Osteocyte (in vitro differentiated cells): Measurements from ENCODE around the gene RAVER2. TPM values are rescaled to one million over a fixed set of nuclear protein-coding genes. Genes with fewer than 3 reads are reported as not detected.

Experiments used
- DNase-seq: peaks from one replicate; pipeline ENCODE4 v3.0.0; 2021; ENCODE audit warnings: mixed read lengths; ENCODE audit not compliant: unreplicated experiment; ENCODE audit errors: extremely low spot score
- H3K27ac Mint-ChIP-seq: one replicate; pipeline ENCODE4 v1.8.0; 2021; ENCODE audit warnings: mild to moderate bottlenecking, mixed read lengths; ENCODE audit not compliant: unreplicated experiment
- H3K27me3 Mint-ChIP-seq: one replicate; pipeline ENCODE4 v1.8.0; 2021; ENCODE audit warnings: mixed read lengths; ENCODE audit not compliant: unreplicated experiment
- H3K36me3 Mint-ChIP-seq: one replicate; pipeline ENCODE4 v1.8.0; 2021; ENCODE audit warnings: mixed read lengths; ENCODE audit not compliant: unreplicated experiment
- H3K4me1 Mint-ChIP-seq: one replicate; pipeline ENCODE4 v1.8.0; 2021; ENCODE audit warnings: mixed read lengths; ENCODE audit not compliant: unreplicated experiment
- H3K4me3 Mint-ChIP-seq: one replicate; pipeline ENCODE4 v1.8.0; 2021; ENCODE audit warnings: mild to moderate bottlenecking, moderate library complexity, mixed read lengths; ENCODE audit not compliant: unreplicated experiment
- H3K9me3 Mint-ChIP-seq: one replicate; pipeline ENCODE4 v1.8.0; 2021; ENCODE audit warnings: mixed read lengths; ENCODE audit not compliant: unreplicated experiment
- total RNA-seq: library from RNA; stranded (reverse); gene quantifications from 2 replicates; pipeline ENCODE4 v1.2.1, GENCODE V29; 2021
- TF ChIP-seq, protein P1 (sequence below): fragments of 200-600 bp; sonication (generic); IDR thresholded peaks from 2 replicates; pipeline ENCODE4 v1.5.0; 2021; ENCODE audit warnings: antibody characterized with exemption, mild to moderate bottlenecking, moderate library complexity

Gene RAVER2
- total RNA-seq, 1 donor from 2014 or later, result 7.3 TPM

DNA sequence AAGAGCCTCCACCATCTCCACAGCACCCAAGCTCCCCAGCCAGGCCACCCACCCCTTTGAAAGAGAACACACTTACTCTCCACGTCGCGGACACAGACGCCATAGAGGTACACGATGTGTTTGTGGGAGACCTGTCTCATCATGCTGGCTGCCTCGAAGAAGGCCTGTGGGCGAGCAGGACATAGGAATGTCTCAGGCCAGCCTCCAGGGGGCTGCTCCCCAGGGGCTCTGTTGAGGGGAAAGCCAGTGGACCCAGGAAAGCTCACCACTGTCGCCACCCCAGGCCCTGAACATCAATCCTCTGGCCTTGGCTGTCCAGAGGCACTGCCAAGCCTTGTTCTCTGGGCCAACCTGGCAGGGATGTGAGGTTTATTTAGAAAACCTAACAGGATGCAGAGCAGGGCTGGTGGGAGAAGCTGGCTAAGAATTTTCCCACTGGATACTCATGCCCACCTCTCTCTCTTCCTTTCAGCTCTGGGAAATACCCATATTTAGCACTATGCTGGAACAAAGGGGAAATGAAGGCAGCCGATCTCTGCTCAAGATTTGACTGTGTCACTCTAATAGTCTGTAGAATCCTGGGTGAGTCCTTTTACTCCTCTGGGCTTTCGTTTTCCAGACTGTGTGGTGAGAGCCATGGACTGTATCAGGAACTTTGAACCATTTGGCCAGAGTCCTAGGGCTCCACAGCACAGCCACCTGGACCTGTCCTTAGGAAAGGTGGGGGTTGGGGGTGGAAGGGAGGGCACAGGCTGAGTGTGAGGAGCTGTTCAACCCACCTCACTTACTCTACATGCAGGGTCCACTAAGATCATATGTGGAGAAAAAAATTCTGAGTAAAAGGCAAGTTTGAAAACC, 101.9 kb downstream of the RAVER2 start:
- H3K27me3 Mint-ChIP-seq, result no peaks in the 10 kb centered on the region
- no peak overlapping the region for H3K27ac Mint-ChIP-seq
- no peak overlapping the region for H3K4me3 Mint-ChIP-seq
- H3K9me3 Mint-ChIP-seq, result no peaks in the 10 kb centered on the region
- DNase-seq, result peak; percentile 64
- TF ChIP-seq, protein P1, sequence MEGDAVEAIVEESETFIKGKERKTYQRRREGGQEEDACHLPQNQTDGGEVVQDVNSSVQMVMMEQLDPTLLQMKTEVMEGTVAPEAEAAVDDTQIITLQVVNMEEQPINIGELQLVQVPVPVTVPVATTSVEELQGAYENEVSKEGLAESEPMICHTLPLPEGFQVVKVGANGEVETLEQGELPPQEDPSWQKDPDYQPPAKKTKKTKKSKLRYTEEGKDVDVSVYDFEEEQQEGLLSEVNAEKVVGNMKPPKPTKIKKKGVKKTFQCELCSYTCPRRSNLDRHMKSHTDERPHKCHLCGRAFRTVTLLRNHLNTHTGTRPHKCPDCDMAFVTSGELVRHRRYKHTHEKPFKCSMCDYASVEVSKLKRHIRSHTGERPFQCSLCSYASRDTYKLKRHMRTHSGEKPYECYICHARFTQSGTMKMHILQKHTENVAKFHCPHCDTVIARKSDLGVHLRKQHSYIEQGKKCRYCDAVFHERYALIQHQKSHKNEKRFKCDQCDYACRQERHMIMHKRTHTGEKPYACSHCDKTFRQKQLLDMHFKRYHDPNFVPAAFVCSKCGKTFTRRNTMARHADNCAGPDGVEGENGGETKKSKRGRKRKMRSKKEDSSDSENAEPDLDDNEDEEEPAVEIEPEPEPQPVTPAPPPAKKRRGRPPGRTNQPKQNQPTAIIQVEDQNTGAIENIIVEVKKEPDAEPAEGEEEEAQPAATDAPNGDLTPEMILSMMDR, result no peak
- peaks cover 32% of the 10 kb centered on the region for H3K36me3 Mint-ChIP-seq
- peaks cover 13% of the 10 kb centered on the region for H3K4me1 Mint-ChIP-seq

DNA sequence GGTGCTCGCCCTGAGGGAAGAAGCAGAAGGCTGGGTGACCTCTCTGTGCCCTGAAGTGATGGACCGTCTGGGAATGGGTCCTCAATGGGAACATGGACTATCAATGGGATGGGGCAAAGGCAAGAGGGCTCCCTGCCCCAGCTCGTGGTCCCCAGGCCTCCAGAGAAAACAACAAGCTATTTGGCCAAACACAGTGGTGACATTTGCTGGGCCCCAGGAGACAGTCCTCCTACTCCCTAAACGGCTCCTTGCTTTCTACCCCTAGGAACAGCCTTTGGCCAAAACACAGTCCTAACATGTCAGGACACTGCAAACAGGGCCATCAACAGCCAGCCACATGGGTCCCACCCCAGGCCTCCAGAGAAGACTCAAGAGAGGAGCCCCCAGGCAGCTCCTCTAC, 102.8 kb downstream of the RAVER2 start:
- Mint-ChIP-seq H3K27ac (no peak overlapping the region), H3K27me3 (no peaks in the 10 kb centered on the region), H3K4me3 (no peak overlapping the region), H3K36me3 (peaks cover 36% of the 10 kb centered on the region), H3K4me1 (peaks cover 7% of the 10 kb centered on the region), H3K9me3 (no peaks in the 10 kb centered on the region)
- TF ChIP-seq, protein P1, result no peak
- DNase-seq, result peak; percentile 63

DNA sequence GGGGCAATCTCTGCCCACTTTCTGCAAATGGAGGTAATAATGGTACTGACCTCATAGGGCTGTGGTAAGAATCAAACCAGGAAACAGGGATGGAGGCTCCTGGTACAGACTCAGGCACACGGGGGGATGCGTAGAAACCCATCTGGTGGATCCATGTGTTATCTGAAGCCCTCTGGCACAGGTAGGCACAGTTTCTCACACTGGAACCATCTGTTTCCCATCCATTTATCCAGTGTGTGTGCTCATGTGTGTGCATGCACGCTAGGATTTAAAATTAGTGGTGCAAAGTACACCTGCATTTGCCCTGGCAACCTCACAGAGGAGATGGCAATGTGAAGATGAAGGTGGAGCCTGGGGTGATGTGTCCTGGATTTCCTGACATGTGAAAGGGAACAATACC, 103.3 kb downstream of the RAVER2 start:
- Mint-ChIP-seq H3K36me3 (peaks cover 38% of the 10 kb centered on the region), H3K27me3 (no peaks in the 10 kb centered on the region), H3K9me3 (no peaks in the 10 kb centered on the region), H3K4me1 (peaks cover 2% of the 10 kb centered on the region), H3K27ac (no peak overlapping the region), H3K4me3 (no peak overlapping the region)
- DNase-seq, result no peak
- TF ChIP-seq, protein P1, result no peak

DNA sequence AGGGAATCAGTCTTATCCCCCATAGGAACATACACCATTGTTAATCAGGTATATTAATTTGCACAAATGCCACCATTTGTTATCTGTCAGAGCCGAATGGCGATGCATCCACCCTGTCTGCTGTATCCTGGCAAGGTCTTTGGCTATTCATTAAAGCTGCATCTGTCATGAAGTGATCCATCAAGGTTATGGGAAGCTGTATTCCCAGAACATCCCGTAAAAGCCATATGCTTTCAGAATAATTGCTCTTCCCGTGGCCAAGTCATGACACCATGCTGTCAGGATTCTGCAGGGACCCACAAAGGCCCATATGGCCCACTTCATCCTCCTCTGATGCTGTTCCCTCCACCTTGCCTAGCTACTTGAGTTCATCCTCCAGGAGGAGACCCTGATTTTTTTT, 103.9 kb downstream of the RAVER2 start:
- no peak for DNase-seq
- H3K4me3 Mint-ChIP-seq, result no peak overlapping the region
- H3K27me3 Mint-ChIP-seq, result no peaks in the 10 kb centered on the region
- H3K4me1 Mint-ChIP-seq, result peaks cover 2% of the 10 kb centered on the region
- peaks cover 38% of the 10 kb centered on the region for H3K36me3 Mint-ChIP-seq
- no peak overlapping the region for H3K27ac Mint-ChIP-seq
- TF ChIP-seq, protein P1, result no peak
- H3K9me3 Mint-ChIP-seq, result no peaks in the 10 kb centered on the region

DNA sequence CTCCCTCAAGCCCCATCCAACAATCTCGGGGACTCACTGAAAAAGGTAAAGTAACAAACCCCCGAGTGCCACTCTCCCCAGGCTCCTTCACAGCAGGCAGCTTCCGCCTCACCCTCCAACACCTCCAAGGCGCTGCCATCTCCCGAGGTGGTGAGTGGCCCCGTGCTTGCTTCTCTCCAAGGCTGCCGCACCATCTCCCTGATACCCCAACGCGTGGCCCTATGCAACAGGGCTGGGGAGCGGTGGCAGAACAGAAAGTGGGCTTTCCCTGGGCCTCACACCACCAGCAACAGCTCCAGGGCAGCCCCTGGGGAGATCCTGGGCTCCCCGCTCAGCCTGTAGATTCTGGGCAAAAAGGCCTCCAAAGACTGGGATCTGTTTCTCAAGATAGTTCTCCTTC, 105.1 kb downstream of the RAVER2 start:
- no peaks in the 10 kb centered on the region for H3K9me3 Mint-ChIP-seq
- peaks cover 43% of the 10 kb centered on the region for H3K36me3 Mint-ChIP-seq

More for the DNA sequence above, 105.1 kb downstream of the RAVER2 start:
- Mint-ChIP-seq H3K4me3 (no peak overlapping the region), H3K4me1 (peaks cover 2% of the 10 kb centered on the region), H3K27me3 (no peaks in the 10 kb centered on the region), H3K27ac (no peak overlapping the region)
- no peak for DNase-seq
- TF ChIP-seq, protein P1, result no peak
